GM19099 (cell line): ENCODE data around the gene PCDH9.

Source experiments
- POLR2A ChIP-seq: IDR thresholded peaks from 3 replicates; pipeline ENCODE4 v1.6.1; 2011; ENCODE audit warnings: low read depth; ENCODE audit not compliant: insufficient read length; ENCODE audit errors: extremely low read depth

The PCDH9 gene

DNA sequence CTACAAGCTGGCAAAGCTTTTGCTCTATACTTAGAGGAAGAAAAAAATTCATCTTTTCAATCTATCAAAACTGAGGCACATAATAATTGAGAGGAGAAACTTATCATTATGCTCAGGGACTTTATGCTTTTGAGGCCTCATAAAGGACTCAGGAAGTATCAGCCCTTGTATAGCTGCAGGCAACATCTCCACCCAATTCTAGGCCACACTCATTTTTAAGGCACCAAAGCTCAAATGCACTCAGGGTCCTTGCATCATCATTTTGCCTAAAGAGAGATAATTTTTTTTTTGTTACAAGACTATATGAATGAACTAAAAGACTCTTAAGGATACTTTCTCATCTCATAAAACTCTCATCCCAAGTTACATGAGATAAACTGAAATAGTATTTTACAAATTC, 78.5 kb downstream of the PCDH9 start:
- TF ChIP-seq POLR2A: no peak

DNA sequence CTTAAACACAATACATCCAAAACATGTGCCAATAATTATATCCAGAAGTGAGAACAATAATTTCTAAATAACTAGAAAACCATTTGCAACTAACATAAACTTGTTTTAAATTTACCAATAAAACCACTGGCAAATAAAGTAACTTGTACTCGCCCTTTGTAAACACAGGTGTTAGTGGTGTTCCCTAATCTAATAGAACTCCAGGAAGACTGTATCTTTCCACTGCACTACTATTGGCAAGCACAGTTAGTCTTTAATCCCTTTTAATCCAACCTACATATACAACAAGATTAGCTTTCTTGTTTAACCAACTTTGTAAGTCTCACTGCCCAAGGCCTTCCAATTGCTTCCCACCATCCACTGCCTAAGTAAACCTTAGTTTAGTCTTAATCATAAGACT, 79.5 kb downstream of the PCDH9 start:
- TF ChIP-seq POLR2A: no peak

DNA sequence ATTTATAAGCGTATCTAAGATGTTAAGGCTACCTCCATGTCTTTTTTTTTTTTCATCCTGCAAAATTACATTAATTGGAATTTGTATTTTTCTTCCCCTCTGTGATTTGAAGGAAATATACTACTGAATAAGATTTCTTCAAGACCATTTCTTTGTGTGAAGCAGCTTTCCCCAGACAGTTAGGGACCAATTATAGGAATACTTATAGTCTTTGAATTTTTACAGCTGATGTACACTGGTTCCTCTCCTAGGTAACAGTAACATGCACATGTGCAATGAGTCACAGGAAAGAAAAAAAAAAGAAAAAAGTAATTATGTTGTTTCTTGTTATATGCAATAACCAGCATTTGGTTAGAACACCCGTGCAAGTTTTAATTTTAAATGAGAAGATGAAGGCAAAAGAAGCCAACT, 82.0 kb downstream of the PCDH9 start:
- no peak for TF ChIP-seq POLR2A

DNA sequence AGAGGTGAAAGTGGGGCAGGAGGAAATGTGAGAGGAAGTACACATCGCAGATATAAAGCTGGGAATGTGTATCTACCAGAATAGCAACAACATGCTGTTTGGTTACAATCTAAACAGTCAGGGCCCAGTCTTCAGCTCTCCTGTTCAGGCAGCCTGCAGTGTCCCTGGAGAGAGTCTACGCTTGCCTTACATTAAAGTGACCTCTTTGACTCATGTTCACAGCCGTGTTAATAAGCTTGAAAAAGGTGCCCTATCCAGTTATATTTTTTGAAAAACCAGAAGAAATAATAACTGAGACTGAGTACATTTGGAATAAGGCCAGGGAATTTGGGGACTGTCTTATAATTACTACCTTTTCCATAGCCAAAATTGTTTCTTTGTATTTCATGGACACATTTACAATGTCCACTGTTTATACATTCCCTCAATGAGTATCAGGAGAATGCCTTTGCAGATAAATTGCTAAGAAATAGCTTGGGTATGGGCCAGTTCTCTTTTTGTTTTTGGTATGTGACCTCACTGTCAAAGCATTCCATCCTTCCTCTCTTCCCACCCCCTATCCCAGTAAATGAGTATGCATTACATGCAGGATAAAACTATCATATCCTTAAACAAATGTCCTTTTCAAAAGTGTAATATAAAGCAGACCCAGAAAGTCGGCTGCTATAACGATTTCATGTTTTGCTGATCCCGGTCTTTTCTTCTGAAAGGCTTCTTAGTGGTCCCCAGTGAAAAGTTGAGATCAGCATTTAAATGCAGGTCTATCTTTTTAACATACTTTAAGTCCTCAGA, 82.6 kb downstream of the PCDH9 start:
- TF ChIP-seq POLR2A: no peak

DNA sequence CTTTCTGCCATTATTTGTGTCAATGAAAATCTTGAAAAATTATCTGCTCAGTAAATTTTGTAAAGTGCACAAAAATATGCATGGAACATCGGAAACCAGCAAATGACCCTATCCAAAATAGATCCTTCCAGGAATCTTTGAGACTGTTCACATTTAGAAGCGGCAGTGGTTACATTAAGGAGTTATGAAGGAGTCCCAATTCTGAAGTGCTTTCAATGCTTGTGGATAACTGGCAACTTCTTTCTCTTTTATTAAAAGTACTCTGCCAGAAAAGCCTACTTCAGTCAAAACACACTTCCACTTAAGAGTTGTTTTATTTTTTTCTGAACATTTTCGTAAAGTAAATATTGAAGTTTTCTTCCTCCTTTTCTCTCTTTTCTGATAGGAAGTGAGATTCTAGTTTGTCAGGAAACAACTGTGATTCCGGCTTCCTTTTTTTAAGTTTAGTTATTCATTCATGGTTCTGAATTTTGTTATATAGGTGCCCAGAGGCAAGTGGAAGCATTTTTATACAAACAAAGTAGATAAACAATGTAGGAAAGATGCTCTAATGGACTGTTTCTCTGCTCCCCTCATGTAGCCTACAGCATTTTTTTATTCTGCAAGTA, 83.5 kb downstream of the PCDH9 start:
- TF ChIP-seq POLR2A: no peak

DNA sequence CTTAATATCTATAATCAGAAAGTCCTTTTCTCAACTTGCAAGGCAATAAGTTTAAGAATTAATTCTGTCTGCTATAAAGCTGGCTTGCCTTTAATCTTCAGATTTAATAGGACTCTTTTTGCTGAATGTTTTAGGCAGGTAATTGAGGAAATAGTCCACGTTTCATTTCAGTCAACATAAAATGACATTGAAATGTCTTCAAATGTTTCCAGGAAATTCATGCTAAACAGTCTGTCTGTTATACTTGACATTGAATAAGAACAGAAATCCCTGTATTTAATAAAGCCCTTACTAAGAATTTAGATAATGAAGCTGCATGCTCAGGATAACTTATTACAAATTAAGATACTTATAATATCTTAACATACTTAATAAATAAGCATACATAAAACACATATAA, 84.2 kb downstream of the PCDH9 start:
- TF ChIP-seq POLR2A: no peak

DNA sequence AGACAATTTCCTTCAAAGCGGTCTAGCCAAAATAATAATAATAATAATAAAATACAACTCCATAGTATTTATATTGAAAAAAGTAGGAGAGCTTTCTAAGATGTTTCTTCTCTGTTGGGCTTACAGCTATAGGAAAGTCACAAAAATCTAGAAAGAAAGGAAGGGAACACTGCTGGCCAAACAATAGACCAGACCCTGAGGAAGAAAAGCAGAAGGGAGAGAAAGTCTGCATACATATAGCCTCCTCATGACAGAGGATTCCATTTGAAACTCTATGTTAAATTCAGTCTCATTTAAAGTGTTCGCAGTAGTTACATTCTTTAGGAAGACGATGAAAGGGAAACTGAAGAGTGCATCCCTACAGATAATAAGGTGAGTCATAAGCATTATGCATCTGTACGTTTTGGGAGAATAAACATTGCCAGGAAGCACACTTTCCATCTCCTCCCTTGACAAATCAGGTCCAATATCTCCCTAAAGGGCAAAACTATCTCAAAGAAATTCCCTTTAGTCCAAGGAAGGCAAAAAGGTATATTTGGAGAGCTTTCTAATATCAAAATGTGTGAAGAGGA, 86.5 kb downstream of the PCDH9 start:
- no peak for TF ChIP-seq POLR2A

DNA sequence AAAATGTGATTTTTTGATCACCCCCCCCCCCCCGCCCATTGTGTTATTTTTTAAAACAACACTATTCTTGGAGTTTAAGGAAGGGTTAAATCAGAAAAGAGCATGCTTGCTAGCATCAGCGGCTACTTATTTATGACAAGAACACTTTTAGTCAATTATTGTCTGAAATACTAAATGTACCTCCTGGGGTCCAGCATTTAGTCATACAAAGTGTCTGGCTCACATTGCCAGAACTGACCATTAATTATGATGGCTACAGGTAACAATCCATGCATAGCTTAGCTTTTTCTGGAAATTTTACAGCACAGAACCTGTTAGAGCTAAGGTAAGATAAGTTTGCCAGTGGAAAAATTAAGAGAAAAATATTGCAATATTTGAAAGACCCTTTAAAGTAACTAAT, 90.1 kb downstream of the PCDH9 start:
- no peak for TF ChIP-seq POLR2A

DNA sequence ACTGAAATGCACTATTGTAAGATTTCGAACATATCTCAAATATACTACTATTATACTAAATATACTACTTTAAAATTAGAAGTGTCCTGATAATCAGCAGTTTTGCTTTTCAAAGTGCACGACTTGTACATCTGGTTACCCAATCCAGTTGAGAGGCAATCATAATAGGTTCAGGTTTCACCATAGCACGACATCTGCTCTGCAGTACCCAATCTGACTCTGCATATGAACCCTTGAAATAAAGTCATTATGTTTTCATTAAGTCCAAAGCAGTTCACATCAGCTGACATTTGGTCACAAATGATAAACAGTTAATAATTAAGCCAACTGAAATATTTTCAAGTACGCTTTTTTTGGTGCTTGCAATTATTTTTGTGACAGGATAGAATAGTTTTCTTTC, 90.6 kb downstream of the PCDH9 start:
- TF ChIP-seq POLR2A: no peak

DNA sequence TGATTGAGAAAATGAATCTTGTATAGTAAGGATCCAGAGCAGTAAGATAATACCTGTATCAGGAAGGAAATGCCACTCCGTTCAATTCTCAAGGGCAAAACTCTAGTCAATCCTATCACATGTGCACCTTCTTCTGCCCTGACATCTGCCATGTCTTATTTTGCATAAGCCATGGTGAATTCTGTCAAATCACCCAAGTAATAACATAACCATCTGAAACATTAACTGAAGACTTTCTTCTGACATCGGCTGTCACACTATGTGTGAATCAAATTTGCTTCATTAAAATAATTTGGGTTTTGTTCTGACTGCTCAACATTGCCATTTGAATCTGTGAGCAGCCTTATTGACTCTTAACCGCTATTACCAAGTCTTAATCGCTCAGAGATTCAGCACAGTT, 91.2 kb downstream of the PCDH9 start:
- no peak for TF ChIP-seq POLR2A

DNA sequence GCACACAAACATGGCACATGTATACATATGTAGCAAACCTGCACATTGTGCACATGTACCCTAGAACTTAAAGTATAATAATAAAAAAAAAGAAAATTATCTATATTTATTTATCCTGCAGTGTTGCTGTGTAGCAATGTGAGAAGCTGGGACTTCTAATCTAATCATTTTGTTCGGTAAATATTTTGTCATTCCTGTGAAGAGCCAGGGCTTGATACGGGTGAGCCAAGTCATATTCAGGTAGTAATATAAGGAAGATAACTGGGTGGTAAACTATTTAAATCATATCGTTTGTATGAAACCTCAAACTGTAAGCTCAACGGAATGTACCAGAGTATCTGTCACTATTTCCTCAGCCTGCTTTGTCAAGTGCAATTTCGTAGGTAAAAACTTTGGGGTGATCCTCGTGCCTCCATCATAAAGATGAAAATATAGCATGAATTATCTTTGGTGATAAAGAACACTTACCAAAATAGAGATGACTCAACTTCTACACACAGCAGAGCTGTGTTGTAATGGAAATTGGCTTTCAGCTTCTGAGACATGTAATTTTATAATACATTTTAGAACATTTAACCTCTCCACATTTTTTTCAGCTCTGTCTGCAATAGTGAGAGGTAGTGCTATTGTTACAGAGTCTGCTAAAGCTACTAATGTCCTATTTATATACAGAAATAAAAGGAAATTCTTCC, 92.9 kb downstream of the PCDH9 start:
- TF ChIP-seq POLR2A: no peak

DNA sequence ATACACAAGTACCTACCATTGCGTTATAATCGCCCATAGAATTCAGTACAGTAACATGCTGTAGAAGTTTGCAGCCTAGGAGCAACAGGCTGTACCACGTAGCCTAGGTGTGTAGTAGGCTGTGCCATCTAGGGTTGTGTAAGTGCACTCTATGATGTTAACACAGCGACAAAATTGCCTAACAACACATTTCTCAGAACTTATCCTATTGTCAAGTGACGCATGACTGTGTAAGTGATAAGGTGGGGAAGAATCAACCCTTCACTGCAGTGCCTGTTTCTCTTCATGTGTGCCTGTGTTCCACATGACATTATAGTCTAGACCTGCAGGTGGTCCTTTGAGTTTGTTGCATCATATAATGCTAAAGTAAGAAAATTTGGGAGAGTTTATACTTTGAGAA, 94.0 kb downstream of the PCDH9 start:
- no peak for TF ChIP-seq POLR2A

DNA sequence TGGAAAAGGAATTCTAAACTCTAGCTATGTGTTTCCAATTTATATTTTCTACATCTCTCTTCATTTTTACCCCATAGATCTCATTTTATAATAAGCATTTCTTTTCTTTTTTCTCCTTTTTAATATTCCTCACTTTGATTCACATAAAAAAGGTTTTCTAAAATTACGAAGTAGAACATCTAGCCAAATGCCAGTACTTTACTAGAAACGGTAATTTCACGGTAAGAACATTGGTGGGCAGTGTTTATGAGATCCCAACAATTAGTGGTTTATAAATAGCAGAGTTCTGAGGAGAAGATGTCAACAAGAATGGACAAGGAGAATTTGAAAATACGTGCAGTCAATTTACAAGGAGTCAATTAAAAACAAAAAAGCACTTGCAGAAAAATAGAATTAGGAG, 94.8 kb downstream of the PCDH9 start:
- no peak for TF ChIP-seq POLR2A

DNA sequence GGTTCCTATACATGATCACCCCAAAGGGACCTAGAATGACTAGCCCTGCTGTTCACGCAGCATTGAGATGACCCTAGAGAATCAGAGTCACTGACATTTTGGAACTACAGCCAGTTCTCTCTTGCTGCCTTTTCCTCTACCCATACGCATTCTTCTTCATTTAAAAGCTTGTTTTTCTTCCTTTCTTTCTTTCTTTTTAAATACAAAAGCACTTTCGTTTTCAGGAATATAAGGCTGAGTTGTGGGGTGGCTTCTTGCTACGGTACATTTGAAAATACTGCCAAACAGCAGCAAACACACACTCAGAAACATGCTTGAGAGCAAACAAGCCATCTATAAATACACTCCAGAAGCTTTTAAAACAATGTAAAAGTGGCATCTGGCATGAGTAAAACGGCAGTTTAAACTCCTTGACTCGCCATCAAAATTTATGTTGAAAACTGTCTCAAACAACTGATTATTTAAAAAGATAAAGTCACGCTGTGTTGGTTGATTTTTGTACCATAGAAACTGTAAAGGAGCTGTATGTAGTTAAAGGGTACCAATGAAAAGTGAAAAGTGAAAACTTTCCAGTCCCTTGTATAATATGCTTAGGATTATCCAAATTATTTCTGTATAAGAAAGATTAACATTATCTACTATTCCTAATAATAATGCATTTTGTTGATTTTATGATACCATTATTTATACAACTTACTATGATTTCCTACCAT, 95.6 kb downstream of the PCDH9 start:
- no peak for TF ChIP-seq POLR2A

DNA sequence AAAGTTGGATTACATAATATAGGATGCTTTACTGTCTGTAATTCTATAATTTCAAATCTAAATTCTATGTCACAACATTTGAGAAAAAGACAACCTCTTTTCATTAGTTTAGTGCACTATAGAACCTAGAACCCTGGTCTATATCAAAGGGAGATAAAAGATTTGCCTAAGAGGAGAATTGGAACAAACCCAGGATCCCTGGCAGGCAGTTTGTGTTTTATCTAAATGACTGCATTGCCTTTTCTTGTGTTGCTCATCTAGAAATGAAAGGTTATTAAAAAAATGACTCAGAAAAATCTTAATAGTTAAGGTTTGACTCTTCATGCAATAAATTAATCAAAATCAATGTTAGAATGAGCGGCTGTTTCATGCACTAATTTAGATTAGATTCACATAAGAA, 96.7 kb downstream of the PCDH9 start:
- TF ChIP-seq POLR2A: no peak

DNA sequence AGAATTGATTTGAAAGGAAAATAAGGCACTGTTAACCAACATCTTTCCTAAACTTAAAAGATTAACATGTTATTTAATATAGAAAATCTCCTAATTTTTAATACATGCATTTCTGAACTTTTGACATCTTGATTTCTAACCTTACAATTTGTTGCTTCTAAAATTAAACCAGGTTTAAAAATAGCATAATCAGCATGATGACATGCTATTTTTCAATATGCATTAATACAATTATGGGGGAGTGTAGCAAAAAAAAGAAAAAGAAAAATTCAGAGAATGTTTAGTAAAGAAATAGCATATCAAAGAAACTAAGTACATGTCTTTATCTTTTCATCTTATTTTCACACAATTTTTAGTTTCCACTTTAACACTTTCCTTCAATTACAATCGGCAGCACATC, 98.7 kb downstream of the PCDH9 start:
- no peak for TF ChIP-seq POLR2A

DNA sequence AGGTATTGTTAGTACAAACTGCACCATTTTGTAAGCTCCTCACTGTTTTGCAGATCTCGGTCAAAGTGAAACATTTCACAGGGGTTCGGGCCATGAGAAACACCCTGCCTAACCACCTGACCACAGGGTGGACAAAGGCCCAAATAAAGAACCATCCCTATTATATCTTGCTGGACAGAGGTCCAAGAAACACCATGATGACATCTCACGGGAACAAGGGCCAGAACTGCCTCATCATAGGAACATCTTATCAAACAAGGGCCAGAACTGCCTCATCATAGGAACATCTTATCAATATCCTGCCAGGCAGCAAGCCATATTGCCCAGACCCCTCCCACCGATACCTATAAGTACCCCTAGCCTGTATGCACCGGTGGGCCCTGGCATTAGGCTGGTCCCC, 99.7 kb downstream of the PCDH9 start:
- TF ChIP-seq POLR2A: no peak
